Breast epithelium (tissue), 3 donors: ENCODE measurements around the gene PTPRN2.

Experiments used
- CTCF ChIP-seq, 3 donors: fragments of 450-650 bp; IDR thresholded peaks; one replicate each; pipeline ENCODE4 v1.5.1; 2016 to 2017; ENCODE audit warnings: antibody characterized with exemption in 3 of 3, mild to moderate bottlenecking in 3 of 3, moderate library complexity in 3 of 3
- POLR2A ChIP-seq: fragments of 450-650 bp; IDR thresholded peaks from one replicate; pipeline ENCODE4 v1.6.1; 2016; ENCODE audit warnings: antibody characterized with exemption, mild to moderate bottlenecking, moderate library complexity

GRCh38 chr7:158538156-158538946, 49.3 kb downstream of the PTPRN2 start:
- no peak for TF ChIP-seq POLR2A
- TF ChIP-seq CTCF (IDR thresholded peaks at IDR 0.05) = no peak
